Gastrocnemius medialis (tissue), 4 donors: ENCODE measurements around the gene KCNA5. TPM values are rescaled to one million over a fixed set of nuclear protein-coding genes. Genes with fewer than 3 reads are reported as not detected.

Experiments used
- ATAC-seq, 2 donors: fragments of 150-250 bp; one replicate each; pipeline ENCODE4 v1.9.1; 2016
- DNase-seq, 2 donors: peaks; one replicate each; pipeline ENCODE4 v3.0.0-alpha.2; 2019
- H3K27ac ChIP-seq, 4 donors: fragments of 200-600 bp; sonication (generic); 1 replicate in 1 of 4; 2 replicates in 3 of 4; pipeline ENCODE4 v1.5.1; 2016 to 2018; ENCODE audit warnings: mild to moderate bottlenecking in 2 of 4, moderate library complexity in 1 of 4
- H3K27me3 ChIP-seq, 3 donors: fragments of 200-600 bp; sonication (generic) in 2 of 3; 1 replicate in 1 of 3; 2 replicates in 2 of 3; pipeline versions ENCODE4 v1.5.1 to v1.6.0; 2016 to 2019; ENCODE audit warnings: mild to moderate bottlenecking in 1 of 3, moderate library complexity in 1 of 3
- H3K36me3 ChIP-seq, 2 donors: fragments of 200-600 bp; sonication (generic) in 1 of 2; one replicate each; pipeline ENCODE4 v1.5.1; 2017 to 2018
- H3K4me1 ChIP-seq, 2 donors: fragments of 200-600 bp; sonication (generic) in 1 of 2; one replicate each; pipeline ENCODE4 v1.5.1; 2016 to 2017; ENCODE audit warnings: mild to moderate bottlenecking in 2 of 2
- H3K4me3 ChIP-seq, 4 donors: fragments of 200-600 bp; sonication (generic) in 3 of 4; 1 replicate in 1 of 4; 2 replicates in 3 of 4; pipeline ENCODE4 v1.5.1; 2016 to 2019; ENCODE audit warnings: mild to moderate bottlenecking in 2 of 4
- H3K9me3 ChIP-seq, 3 donors: fragments of 200-600 bp; sonication (generic) in 2 of 3; 1 replicate in 1 of 3; 2 replicates in 2 of 3; pipeline ENCODE4 v1.5.1; 2016 to 2019
- POLR2A ChIP-seq, 2 donors: fragments of 450-650 bp; IDR thresholded peaks; one replicate each; pipeline ENCODE4 v1.6.1; 2017; ENCODE audit warnings: antibody characterized with exemption in 2 of 2, mild to moderate bottlenecking in 2 of 2, moderate library complexity in 2 of 2
- in situ Hi-C, 4 donors: fragments of 200-750 bp; cut with MboI; loops; one replicate each; pipeline versions ENCODE4 v1.15.0 to v1.8.0; 2017; ENCODE audit warnings: low sequenced_read_pairs in 4 of 4
- intact Hi-C: fragments of 100-400 bp; cut with DNase I; formaldehyde crosslinking; loops from one replicate; pipeline ENCODE4 v1.15.1; 2023; ENCODE audit warnings: low total_unique reads
- total RNA-seq, 4 donors: library from RNA; depleted of rRNA; stranded (reverse); fragments of >200 nt; gene quantifications; one replicate each; pipeline versions ENCODE4 v1.1.0 to v1.2.3, GENCODE V29; 2016
- TF ChIP-seq, protein P1 (sequence below), 5 experiments: fragments of 450-650 bp in 3 of 5; fragments of 200-600 bp in 2 of 5; sonication (generic) in 2 of 5; IDR thresholded peaks in 4 of 5; conservative IDR thresholded peaks in 1 of 5; 1 replicate in 4 of 5; 2 replicates in 1 of 5; pipeline ENCODE4 v1.5.1; 2016 to 2019; ENCODE audit warnings: antibody characterized with exemption in 5 of 5, mild to moderate bottlenecking in 3 of 5, moderate library complexity in 3 of 5

Gene KCNA5
- total RNA-seq, 4 donors from 2014 or later: 0.52 to 3.2 (median 0.84) TPM

DNA sequence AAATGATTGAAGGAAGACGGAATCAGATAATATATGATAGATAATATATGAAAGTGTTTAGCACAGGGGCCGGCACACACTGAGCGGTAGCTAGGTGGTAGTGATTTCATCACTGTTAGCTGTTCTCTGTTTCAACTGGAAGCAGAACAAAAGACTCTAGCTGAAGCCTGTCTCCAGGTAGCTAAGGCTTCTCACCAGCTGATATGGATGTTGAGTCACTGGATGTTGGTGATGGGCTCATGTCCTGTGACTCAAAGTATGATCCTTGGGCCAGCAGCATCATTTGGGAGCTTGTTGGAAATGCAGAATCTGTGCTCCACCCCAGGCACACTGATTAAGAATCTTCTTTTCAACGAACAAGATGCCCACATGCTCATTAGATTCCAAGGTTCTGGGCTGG is 21.7 kb upstream of the KCNA5 start:
- no peak for TF ChIP-seq POLR2A (IDR thresholded peaks at IDR 0.05)
- TF ChIP-seq, protein P1, sequence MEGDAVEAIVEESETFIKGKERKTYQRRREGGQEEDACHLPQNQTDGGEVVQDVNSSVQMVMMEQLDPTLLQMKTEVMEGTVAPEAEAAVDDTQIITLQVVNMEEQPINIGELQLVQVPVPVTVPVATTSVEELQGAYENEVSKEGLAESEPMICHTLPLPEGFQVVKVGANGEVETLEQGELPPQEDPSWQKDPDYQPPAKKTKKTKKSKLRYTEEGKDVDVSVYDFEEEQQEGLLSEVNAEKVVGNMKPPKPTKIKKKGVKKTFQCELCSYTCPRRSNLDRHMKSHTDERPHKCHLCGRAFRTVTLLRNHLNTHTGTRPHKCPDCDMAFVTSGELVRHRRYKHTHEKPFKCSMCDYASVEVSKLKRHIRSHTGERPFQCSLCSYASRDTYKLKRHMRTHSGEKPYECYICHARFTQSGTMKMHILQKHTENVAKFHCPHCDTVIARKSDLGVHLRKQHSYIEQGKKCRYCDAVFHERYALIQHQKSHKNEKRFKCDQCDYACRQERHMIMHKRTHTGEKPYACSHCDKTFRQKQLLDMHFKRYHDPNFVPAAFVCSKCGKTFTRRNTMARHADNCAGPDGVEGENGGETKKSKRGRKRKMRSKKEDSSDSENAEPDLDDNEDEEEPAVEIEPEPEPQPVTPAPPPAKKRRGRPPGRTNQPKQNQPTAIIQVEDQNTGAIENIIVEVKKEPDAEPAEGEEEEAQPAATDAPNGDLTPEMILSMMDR (IDR thresholded peaks at IDR 0.05 in 4 of 5, conservative IDR thresholded peaks at IDR 0.05 in 1 of 5): no peak
- intact Hi-C loops (loop anchor here (1.0 kb wide), 2 partner anchors 62 to 420 kb away; no protein-coding TSS in a partner anchor), in situ Hi-C loops (loop anchor here (5.0 to 25.0 kb wide), 4 partner anchors 55 to 423 kb away; partner anchors contain the start of gene NTF3 (in 2 of the 4))
- Histone ChIP-seq H3K9me3 (no peaks in the 10 kb centered on the region), H3K4me1 (peaks cover 3 to 7% of the 10 kb centered on the region in 2 donors), H3K4me3 (no peak overlapping the region), H3K27me3 (no peaks in the 10 kb centered on the region), H3K27ac (no peak overlapping the region), H3K36me3 (no peaks in the 10 kb centered on the region)
- no peak for ATAC-seq
- no peak for DNase-seq

DNA sequence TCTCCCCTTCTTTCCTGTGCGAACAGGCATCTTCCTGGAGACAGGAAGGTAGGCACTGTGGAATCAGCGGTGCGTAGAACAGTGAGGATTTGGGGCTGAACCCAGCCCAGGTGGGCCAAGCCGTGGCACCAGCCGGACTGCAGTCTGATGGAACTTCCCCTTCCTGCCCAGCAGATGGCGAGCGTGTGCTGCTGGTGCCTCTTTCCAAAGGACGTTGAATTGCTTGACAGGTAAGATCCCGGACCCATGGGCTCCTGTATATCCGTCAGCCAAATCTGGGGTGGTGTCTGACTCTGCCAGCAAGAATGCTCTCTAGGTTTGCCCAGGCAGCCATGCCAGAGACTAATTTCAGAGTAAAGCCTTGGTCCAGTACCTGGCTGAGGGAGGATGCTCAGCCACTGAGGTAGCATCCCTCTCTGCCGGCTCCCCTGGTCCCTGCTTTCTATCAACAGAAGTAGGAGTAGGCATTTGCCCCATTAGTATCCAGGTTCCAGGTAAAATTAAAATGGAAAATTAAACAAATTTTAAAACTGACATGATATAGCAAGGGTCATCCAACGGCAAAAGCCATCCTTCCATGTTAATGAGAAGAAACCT is 21.1 kb upstream of the KCNA5 start:
- H3K36me3 ChIP-seq: no peaks in the 10 kb centered on the region
- TF ChIP-seq, protein P1 (IDR thresholded peaks at IDR 0.05 in 4 of 5, conservative IDR thresholded peaks at IDR 0.05 in 1 of 5): peak; percentile 70 to 93 (median 83)
- TF ChIP-seq POLR2A (IDR thresholded peaks at IDR 0.05): no peak
- peaks cover 3 to 7% of the 10 kb centered on the region in 2 donors for H3K4me1 ChIP-seq
- H3K27me3 ChIP-seq: no peaks in the 10 kb centered on the region
- ATAC-seq (peak; percentile 49 to 54), DNase-seq (no peak)
- in situ Hi-C loops: loop anchor here (5.0 to 25.0 kb wide), 4 partner anchors 55 to 422 kb away; partner anchors contain the start of gene NTF3 (in 2 of the 4)
- no peak overlapping the region for H3K27ac ChIP-seq
- no peak overlapping the region for H3K4me3 ChIP-seq
- intact Hi-C loops: loop anchor here (1.0 kb wide), 2 partner anchors 62 to 420 kb away; no protein-coding TSS in a partner anchor
- no peaks in the 10 kb centered on the region for H3K9me3 ChIP-seq

DNA sequence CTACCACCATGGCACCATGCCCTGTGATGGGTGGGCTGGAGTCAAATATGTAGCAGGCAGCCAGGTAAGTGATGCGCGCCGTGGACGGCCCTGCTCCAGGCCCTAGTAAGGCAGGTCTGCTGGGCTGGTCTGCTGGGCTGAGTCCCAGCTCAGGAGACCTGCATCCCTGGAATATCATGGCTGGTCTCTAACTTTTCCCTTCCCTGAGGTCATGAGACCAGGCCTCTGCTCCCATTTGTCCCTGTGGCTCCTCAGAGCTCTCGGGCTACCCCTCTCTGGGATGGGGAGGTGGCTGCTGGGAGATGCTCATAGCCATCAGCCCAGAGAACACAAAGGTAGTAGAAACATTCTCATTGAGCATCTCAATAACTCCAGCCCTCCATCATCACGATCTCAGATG is 19.8 kb upstream of the KCNA5 start:
- in situ Hi-C loops: loop anchor here (5.0 to 25.0 kb wide), 4 partner anchors 53 to 421 kb away; partner anchors contain the start of gene NTF3 (in 2 of the 4)
- no peak overlapping the region for H3K27ac ChIP-seq
- peaks cover 3 to 7% of the 10 kb centered on the region in 2 donors for H3K4me1 ChIP-seq
- H3K4me3 ChIP-seq: no peak overlapping the region
- ATAC-seq (no peak), DNase-seq (no peak)
- no peaks in the 10 kb centered on the region for H3K9me3 ChIP-seq
- no peaks in the 10 kb centered on the region for H3K36me3 ChIP-seq
- TF ChIP-seq, protein P1 (IDR thresholded peaks at IDR 0.05 in 4 of 5, conservative IDR thresholded peaks at IDR 0.05 in 1 of 5): no peak
- TF ChIP-seq POLR2A (IDR thresholded peaks at IDR 0.05): no peak
- intact Hi-C loops: no loop called here
- H3K27me3 ChIP-seq: no peaks in the 10 kb centered on the region

DNA sequence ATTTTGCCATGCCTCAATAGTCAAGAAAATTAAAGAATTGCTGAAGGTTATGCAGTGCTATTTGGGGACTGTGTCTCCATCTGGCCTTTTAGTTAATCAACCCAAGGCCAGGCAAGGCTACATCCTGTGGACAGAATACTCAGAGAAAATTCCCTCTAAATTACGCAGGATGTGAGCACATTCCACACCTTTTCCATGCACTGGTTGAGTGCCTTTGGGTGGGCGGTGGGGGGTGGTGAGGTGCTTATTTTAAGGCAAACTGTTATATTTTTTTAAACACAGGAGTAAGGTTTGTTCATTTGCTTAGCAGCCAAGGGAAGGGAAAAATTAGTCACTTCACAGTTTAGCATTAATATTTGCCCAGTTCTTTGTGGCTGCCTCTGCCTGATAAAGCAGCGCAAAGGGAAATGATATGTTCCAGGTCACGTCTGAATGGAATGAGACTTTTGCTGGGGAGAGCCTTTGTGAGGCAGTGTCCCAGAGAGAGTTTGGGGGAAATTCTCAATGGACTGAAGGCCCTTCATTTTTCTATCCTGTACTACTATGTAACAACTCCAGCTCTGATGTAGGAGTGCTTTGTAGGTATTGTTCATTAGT is 17.2 kb upstream of the KCNA5 start:
- no peak for ATAC-seq
- TF ChIP-seq POLR2A (IDR thresholded peaks at IDR 0.05): no peak
- TF ChIP-seq, protein P1 (IDR thresholded peaks at IDR 0.05 in 4 of 5, conservative IDR thresholded peaks at IDR 0.05 in 1 of 5): no peak
- peaks cover 3 to 7% of the 10 kb centered on the region in 2 donors for H3K4me1 ChIP-seq
- DNase-seq: no peak
- no peak overlapping the region for H3K4me3 ChIP-seq
- in situ Hi-C loops (loop anchor here in 1 of 4 donors (10.0 kb wide), 1 partner anchor 418 kb away; no protein-coding TSS in a partner anchor), intact Hi-C loops (no loop called here)
- no peaks in the 10 kb centered on the region for H3K36me3 ChIP-seq
- H3K9me3 ChIP-seq: no peaks in the 10 kb centered on the region
- H3K27ac ChIP-seq: no peak overlapping the region
- no peaks in the 10 kb centered on the region for H3K27me3 ChIP-seq
